IMR-90 (cell line): ENCODE measurements around the gene PLPPR3. TPM values are rescaled to one million over a fixed set of nuclear protein-coding genes. Genes with fewer than 3 reads are reported as not detected.

Experiments used
- ATAC-seq: fragments of 200-7000 bp; cut with Tn5 transposase; 2 replicates; pipeline ENCODE4 v1.9.1; 2020; ENCODE audit warnings: low read depth, mild to moderate bottlenecking, moderate library complexity
- BruUV-seq: library from RNA; stranded (reverse); fragments of 400-500 nt; replicated peaks from 2 replicates; lab custom pipeline; 2021; lab: Mats Ljungman, UMichigan
- CTCF ChIA-PET: fragments of 300-600 bp; formaldehyde crosslinking; extraction: SDS; loops from one replicate; lab custom pipeline; 2021; ENCODE audit warnings: antibody characterized with exemption; lab: Yijun Ruan, JAX
- POLR2A ChIA-PET: fragments of 300-600 bp; sonication (Branson Sonifier 250); formaldehyde crosslinking; loops from one replicate; lab custom pipeline; 2022; ENCODE audit warnings: antibody characterized with exemption; ENCODE audit not compliant: unreplicated experiment; lab: Charles Lee
- DNase-seq: peaks from one replicate; pipeline ENCODE4 v3.0.0; 2013
- H2AFZ ChIP-seq: replicated peaks from 2 replicates; pipeline ENCODE3; 2013; ENCODE audit warnings: low read length, mild to moderate bottlenecking; ENCODE audit not compliant: poor library complexity
- H2AK5ac ChIP-seq: 2 replicates; pipeline ENCODE4 v1.6.1; 2013; ENCODE audit warnings: low read depth, low read length, inconsistent platforms
- H2AK9ac ChIP-seq: replicated peaks from 2 replicates; pipeline ENCODE3; 2013; ENCODE audit warnings: mild to moderate bottlenecking, low read depth, low read length, moderate library complexity; ENCODE audit not compliant: poor library complexity
- H2BK120ac ChIP-seq: 2 replicates; pipeline ENCODE4 v1.6.1; 2013; ENCODE audit warnings: low read depth, low read length, inconsistent platforms
- H2BK15ac ChIP-seq: 3 replicates; pipeline ENCODE4 v1.6.1; 2013; ENCODE audit warnings: low read depth, low read length, inconsistent platforms
- H2BK20ac ChIP-seq: 2 replicates; pipeline ENCODE4 v1.6.1; 2013; ENCODE audit warnings: low read depth, mild to moderate bottlenecking, inconsistent platforms, low read length, moderate library complexity
- H2BK5ac ChIP-seq: 2 replicates; pipeline ENCODE4 v1.6.1; 2013; ENCODE audit warnings: mild to moderate bottlenecking, low read depth, low read length, inconsistent platforms; ENCODE audit not compliant: poor library complexity, severe bottlenecking
- H3K14ac ChIP-seq: replicated peaks from 2 replicates; pipeline ENCODE4 v1.6.1; 2013; ENCODE audit warnings: low read depth, low read length, inconsistent platforms
- H3K18ac ChIP-seq: 2 replicates; pipeline ENCODE4 v1.6.1; 2013; ENCODE audit warnings: low read depth, low read length, control low read depth
- H3K23ac ChIP-seq: 2 replicates; pipeline ENCODE4 v1.6.1; 2013; ENCODE audit warnings: low read depth, low read length, inconsistent platforms
- H3K27ac ChIP-seq: 2 replicates; pipeline ENCODE4 v1.5.1; 2013; ENCODE audit warnings: mild to moderate bottlenecking, control low read depth, low read length; ENCODE audit not compliant: insufficient read depth
- H3K27me3 ChIP-seq: 2 replicates; pipeline ENCODE4 v1.6.1; 2013; ENCODE audit warnings: low read length; ENCODE audit not compliant: control insufficient read depth, insufficient read depth
- H3K36me3 ChIP-seq: 2 replicates; pipeline ENCODE4 v1.6.1; 2013; ENCODE audit warnings: low read length, mixed read lengths; ENCODE audit not compliant: control insufficient read depth, insufficient read depth
- H3K4ac ChIP-seq: 2 replicates; pipeline ENCODE4 v1.6.1; 2013; ENCODE audit warnings: low read depth, low read length, inconsistent platforms
- H3K4me1 ChIP-seq: 2 replicates; pipeline ENCODE4 v1.6.1; 2013; ENCODE audit warnings: low read length, mixed read lengths; ENCODE audit not compliant: control insufficient read depth, insufficient read depth
- H3K4me2 ChIP-seq: 2 replicates; pipeline ENCODE4 v1.6.1; 2013; ENCODE audit warnings: low read depth, mild to moderate bottlenecking, control low read depth, low read length, moderate library complexity
- H3K4me3 ChIP-seq: 2 replicates; pipeline ENCODE4 v1.5.1; 2013; ENCODE audit warnings: low read depth, mild to moderate bottlenecking, control low read depth, low read length, moderate library complexity; ENCODE audit not compliant: insufficient read depth
- H3K56ac ChIP-seq: 2 replicates; pipeline ENCODE4 v1.6.1; 2013; ENCODE audit warnings: low read length, inconsistent platforms; ENCODE audit not compliant: insufficient read depth; ENCODE audit errors: extremely low read depth
- H3K79me1 ChIP-seq, 2 experiments: 2 replicates each; pipeline ENCODE4 v1.6.1; 2013; ENCODE audit warnings: low read length in 2 of 2, inconsistent platforms in 1 of 2, low read depth in 1 of 2
- H3K9ac ChIP-seq: 2 replicates; pipeline ENCODE4 v1.6.1; 2013; ENCODE audit warnings: low read depth, low read length, control low read depth
- H3K9me1 ChIP-seq: 2 replicates; pipeline ENCODE4 v1.6.1; 2013; ENCODE audit warnings: low read length, inconsistent platforms; ENCODE audit not compliant: insufficient read depth
- H3K9me3 ChIP-seq: 2 replicates; pipeline ENCODE4 v1.6.1; 2013; ENCODE audit warnings: low read length; ENCODE audit not compliant: control insufficient read depth, insufficient read depth
- H4K20me1 ChIP-seq: 2 replicates; pipeline ENCODE4 v1.6.1; 2013; ENCODE audit warnings: low read length, inconsistent platforms; ENCODE audit not compliant: insufficient read depth
- H4K5ac ChIP-seq: 2 replicates; pipeline ENCODE4 v1.6.1; 2013; ENCODE audit warnings: mild to moderate bottlenecking, low read depth, low read length, control low read depth
- H4K8ac ChIP-seq, 2 experiments: 2 replicates each; pipeline ENCODE4 v1.6.1; 2013; ENCODE audit warnings: low read depth in 2 of 2, low read length in 2 of 2, control low read depth in 1 of 2, inconsistent platforms in 1 of 2
- H4K91ac ChIP-seq: 2 replicates; pipeline ENCODE4 v1.6.1; 2013; ENCODE audit warnings: low read depth, low read length, inconsistent platforms; ENCODE audit not compliant: insufficient read depth
- BHLHE40 ChIP-seq: fragments of 150-350 bp; IDR thresholded peaks from 2 replicates; pipeline ENCODE4 v1.6.1; 2016; ENCODE audit warnings: mild to moderate bottlenecking, low read depth, low read length
- CEBPB ChIP-seq: IDR thresholded peaks from 2 replicates; pipeline ENCODE4 v1.6.1; 2012; ENCODE audit warnings: low read depth, low read length, improper control_type of control experiment
- CHD1 ChIP-seq: IDR thresholded peaks from 2 replicates; pipeline ENCODE4 v1.6.1; 2012; ENCODE audit warnings: low read depth, low read length, improper control_type of control experiment
- ELK1 ChIP-seq: fragments of 150-350 bp; IDR thresholded peaks from 2 replicates; pipeline ENCODE4 v1.6.1; 2016; ENCODE audit warnings: low read depth, mild to moderate bottlenecking, low read length, moderate library complexity, borderline replicate concordance
- FOS ChIP-seq: fragments of 150-350 bp; IDR thresholded peaks from 2 replicates; pipeline ENCODE4 v1.6.1; 2016; ENCODE audit warnings: low read depth, low read length
- MAFK ChIP-seq: IDR thresholded peaks from 2 replicates; pipeline ENCODE4 v1.6.1; 2012; ENCODE audit warnings: low read depth, low read length, improper control_type of control experiment
- MXI1 ChIP-seq: IDR thresholded peaks from 2 replicates; pipeline ENCODE4 v1.6.1; 2012; ENCODE audit warnings: low read depth, mild to moderate bottlenecking, low read length, moderate library complexity, borderline replicate concordance
- NFE2L2 ChIP-seq: fragments of 150-350 bp; IDR thresholded peaks from 2 replicates; pipeline ENCODE4 v1.6.1; 2016; ENCODE audit warnings: low read depth, mild to moderate bottlenecking, low read length
- POLR2A ChIP-seq: IDR thresholded peaks from 2 replicates; pipeline ENCODE4 v1.6.1; 2012; ENCODE audit warnings: mild to moderate bottlenecking, low read depth, low read length
- RAD21 ChIP-seq: IDR thresholded peaks from 2 replicates; pipeline ENCODE4 v1.6.1; 2012; ENCODE audit warnings: low read length, improper control_type of control experiment
- RFX5 ChIP-seq: IDR thresholded peaks from 2 replicates; pipeline ENCODE4 v1.8.0; 2012; ENCODE audit warnings: low read depth, mild to moderate bottlenecking, low read length, moderate library complexity
- SMC3 ChIP-seq: fragments of 150-350 bp; IDR thresholded peaks from 2 replicates; pipeline ENCODE4 v1.6.1; 2016; ENCODE audit warnings: low read depth, mild to moderate bottlenecking, antibody characterized with exemption, low read length, moderate library complexity
- USF2 ChIP-seq: fragments of 150-350 bp; IDR thresholded peaks from 2 replicates; pipeline ENCODE4 v1.6.1; 2017; ENCODE audit warnings: mild to moderate bottlenecking, antibody characterized with exemption, low read length, low read depth
- WGBS, 2 experiments: methylation state at CpG; one replicate each; pipeline versions ENCODE4 v1.1.5 to v1.1.7; 2013; ENCODE audit warnings: missing lambda C conversion rate in 2 of 2; ENCODE audit not compliant: insufficient read length in 1 of 2; ENCODE audit errors: extremely low coverage in 2 of 2; 5-methylcytosine and 5-hydroxymethylcytosine counted together
- dilution Hi-C: fragments of 300-500 bp; cut with HindIII; formaldehyde crosslinking; loops from one replicate; pipeline ENCODE4 v1.14.3; 2018; ENCODE audit warnings: low sequenced_read_pairs; ENCODE audit not compliant: unreplicated experiment
- in situ Hi-C: fragments of 300-500 bp; cut with MboI; formaldehyde crosslinking; loops from 3 replicates; pipeline ENCODE4 v1.14.3; 2019; ENCODE audit warnings: low sequenced_read_pairs, inconsistent platforms, mixed read lengths
- intact Hi-C: fragments of 100-400 bp; cut with micrococcal nuclease; formaldehyde crosslinking; loops from 2 replicates; pipeline ENCODE4 v1.10.0; 2022
- polyA plus RNA-seq, 3 experiments: library from polyadenylated mRNA; depleted of rRNA; stranded (reverse); fragments of >200 nt; gene quantifications; 2 replicates each; pipeline ENCODE4 v1.2.3, GENCODE V29; 2012; ENCODE audit warnings: low replicate concordance in 1 of 3
- total RNA-seq: library from RNA; depleted of rRNA; stranded (reverse); fragments of >200 nt; gene quantifications from 2 replicates; pipeline ENCODE4 v1.2.3, GENCODE V29; 2012
- TF ChIP-seq, protein P1 (sequence below): conservative IDR thresholded peaks from 2 replicates; pipeline ENCODE4 v1.5.1; 2012; ENCODE audit warnings: mild to moderate bottlenecking, low read depth, low read length, improper control_type of control experiment

PLPPR3 gene
- total and polyA plus RNA-seq, 2 of the 4 experiments (the other 2 are of a cell fraction): 0.36 to 1.2 TPM

DNA sequence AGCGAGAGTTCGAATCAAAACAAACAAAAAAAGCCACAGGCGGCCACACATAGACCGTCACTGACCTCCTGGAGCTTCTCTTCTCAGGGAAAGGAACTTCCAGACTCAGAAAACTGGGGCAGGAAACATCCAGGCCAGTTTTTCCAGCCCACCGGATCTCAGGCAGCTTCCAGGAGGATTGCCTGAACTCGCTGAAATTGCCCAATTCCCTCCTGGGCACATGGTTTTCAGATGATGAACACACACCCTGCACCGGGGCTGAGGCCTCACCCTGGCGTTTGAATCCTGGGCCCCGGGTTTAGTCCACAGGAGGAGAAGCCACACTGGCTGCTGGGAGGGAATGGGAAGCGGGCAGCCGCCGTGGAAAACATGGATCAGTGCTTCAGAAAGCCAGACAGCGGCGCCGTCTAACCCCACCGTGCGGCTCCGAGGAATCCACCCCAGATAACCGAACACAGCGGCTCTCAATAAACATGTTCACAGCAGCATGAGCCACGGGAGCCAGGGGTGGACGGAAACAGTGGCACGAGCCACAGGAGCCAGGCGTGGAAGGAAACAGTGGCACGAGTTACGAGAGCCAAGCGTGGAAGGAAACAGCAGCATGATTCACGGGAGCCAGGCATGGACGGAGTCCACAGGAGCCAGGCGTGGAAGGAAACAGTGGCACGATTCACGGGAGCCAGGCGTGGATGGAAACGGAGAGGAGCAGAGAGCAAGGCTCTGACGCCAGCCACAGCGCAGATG, 42.7 kb downstream of the PLPPR3 start:
- Histone ChIP-seq H2BK15ac (peak overlapping the region; percentile 95; the same call in 2 of the 3 replicates), H3K9me3 (no peaks in the 10 kb centered on the region), H3K9ac (peak overlapping the region; percentile 29), H2BK20ac (peak overlapping the region; percentile 92), H3K27me3 (no peaks in the 10 kb centered on the region), H2BK5ac (peak overlapping the region; percentile 88), H2BK120ac (peak overlapping the region; percentile 98), H3K4ac (peak overlapping the region; percentile 99), H3K4me3 (no peak overlapping the region), H3K23ac (peak overlapping the region; percentile 59; the same call in 1 of the 2 replicates), H4K8ac (peak overlapping the region; percentile 89 to 91), H3K9me1 (peaks cover 15% of the 10 kb centered on the region), H3K4me2 (no peak overlapping the region), H3K56ac (peak overlapping the region; percentile 32), H4K20me1 (peaks cover 3% of the 10 kb centered on the region; the same call in 1 of the 2 replicates), H4K91ac (peak overlapping the region; percentile 92), H4K5ac (peak overlapping the region; percentile 66), H3K27ac (peak overlapping the region; percentile 83), H3K18ac (peak overlapping the region; percentile 49), H2AK5ac (peak overlapping the region; percentile 100), H3K36me3 (no peaks in the 10 kb centered on the region), H2AFZ (peak overlapping the region; percentile 89), H2AK9ac (peak overlapping the region; percentile 98), H3K79me1 (peaks cover 2 to 31% of the 10 kb centered on the region in 2 experiments; a peak in 2 of 4 replicates), H3K14ac (peak overlapping the region; percentile 82), H3K4me1 (peaks cover 19% of the 10 kb centered on the region)
- 68% methylated on average over 27 of the region's 36 CpGs; no CpG with 5 or more reads in 1 of the 2 experiments for WGBS, 2 experiments
- DNase-seq (peak; percentile 94), ATAC-seq (peak; percentile 85)
- dilution Hi-C loops (no loop called here), intact Hi-C loops (loop anchor here (5.0 kb wide), 1 partner anchor 203 kb away; the partner anchor contains the start of gene WDR18), in situ Hi-C loops (loop anchor here (5.0 kb wide), 1 partner anchor 143 kb away; no protein-coding TSS in a partner anchor)
- POLR2A ChIA-PET: no interaction called here
- BruUV-seq: no TSS peak
- CTCF ChIA-PET: no interaction called here
- TF ChIP-seq RFX5 (no peak), SMC3 (no peak), FOS (no peak), BHLHE40 (peak; percentile 23; the same call in 1 of the 2 replicates), MXI1 (peak; percentile 85), ELK1 (no peak), RAD21 (no peak), POLR2A (no peak), CEBPB (peak; percentile 98), USF2 (peak; percentile 72), MAFK (no peak), CHD1 (no peak), NFE2L2 (no peak)
- TF ChIP-seq, protein P1, sequence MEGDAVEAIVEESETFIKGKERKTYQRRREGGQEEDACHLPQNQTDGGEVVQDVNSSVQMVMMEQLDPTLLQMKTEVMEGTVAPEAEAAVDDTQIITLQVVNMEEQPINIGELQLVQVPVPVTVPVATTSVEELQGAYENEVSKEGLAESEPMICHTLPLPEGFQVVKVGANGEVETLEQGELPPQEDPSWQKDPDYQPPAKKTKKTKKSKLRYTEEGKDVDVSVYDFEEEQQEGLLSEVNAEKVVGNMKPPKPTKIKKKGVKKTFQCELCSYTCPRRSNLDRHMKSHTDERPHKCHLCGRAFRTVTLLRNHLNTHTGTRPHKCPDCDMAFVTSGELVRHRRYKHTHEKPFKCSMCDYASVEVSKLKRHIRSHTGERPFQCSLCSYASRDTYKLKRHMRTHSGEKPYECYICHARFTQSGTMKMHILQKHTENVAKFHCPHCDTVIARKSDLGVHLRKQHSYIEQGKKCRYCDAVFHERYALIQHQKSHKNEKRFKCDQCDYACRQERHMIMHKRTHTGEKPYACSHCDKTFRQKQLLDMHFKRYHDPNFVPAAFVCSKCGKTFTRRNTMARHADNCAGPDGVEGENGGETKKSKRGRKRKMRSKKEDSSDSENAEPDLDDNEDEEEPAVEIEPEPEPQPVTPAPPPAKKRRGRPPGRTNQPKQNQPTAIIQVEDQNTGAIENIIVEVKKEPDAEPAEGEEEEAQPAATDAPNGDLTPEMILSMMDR: no peak
